Breast epithelium (tissue), 3 donors: ENCODE measurements around the gene DMD.

Experiments used
- POLR2AphosphoS5 ChIP-seq, 3 donors: sonication (generic); formaldehyde crosslinking; IDR thresholded peaks; one replicate each; pipeline ENCODE4 v1.6.1; 2017; ENCODE audit warnings: antibody characterized with exemption in 3 of 3
- TF ChIP-seq, protein P1 (sequence below), 3 donors: fragments of 450-650 bp; IDR thresholded peaks; one replicate each; pipeline ENCODE4 v1.5.1; 2016 to 2017; ENCODE audit warnings: antibody characterized with exemption in 3 of 3, mild to moderate bottlenecking in 3 of 3, moderate library complexity in 3 of 3

DNA sequence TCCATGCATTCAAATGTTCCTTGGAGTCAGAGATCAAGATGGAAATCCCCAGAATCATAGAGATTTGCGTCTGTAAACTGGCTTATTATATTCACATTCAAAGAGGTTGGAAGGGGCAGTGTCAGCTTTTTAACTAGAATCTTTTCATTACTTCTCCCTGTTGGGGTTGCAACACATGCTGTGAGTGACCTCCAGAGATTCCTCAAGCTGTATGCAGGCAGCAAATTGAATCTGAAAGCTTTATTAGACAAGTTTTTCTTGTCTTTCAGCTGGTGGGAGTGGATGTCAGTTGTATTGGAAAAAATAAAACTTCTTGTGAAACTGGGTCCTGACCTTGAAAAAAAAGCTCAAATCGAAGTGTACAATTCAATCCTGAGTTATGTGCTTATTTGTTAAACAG, 1403.0 kb downstream of the DMD start:
- no peak for TF ChIP-seq POLR2AphosphoS5 (IDR thresholded peaks at IDR 0.05)
- TF ChIP-seq, protein P1, sequence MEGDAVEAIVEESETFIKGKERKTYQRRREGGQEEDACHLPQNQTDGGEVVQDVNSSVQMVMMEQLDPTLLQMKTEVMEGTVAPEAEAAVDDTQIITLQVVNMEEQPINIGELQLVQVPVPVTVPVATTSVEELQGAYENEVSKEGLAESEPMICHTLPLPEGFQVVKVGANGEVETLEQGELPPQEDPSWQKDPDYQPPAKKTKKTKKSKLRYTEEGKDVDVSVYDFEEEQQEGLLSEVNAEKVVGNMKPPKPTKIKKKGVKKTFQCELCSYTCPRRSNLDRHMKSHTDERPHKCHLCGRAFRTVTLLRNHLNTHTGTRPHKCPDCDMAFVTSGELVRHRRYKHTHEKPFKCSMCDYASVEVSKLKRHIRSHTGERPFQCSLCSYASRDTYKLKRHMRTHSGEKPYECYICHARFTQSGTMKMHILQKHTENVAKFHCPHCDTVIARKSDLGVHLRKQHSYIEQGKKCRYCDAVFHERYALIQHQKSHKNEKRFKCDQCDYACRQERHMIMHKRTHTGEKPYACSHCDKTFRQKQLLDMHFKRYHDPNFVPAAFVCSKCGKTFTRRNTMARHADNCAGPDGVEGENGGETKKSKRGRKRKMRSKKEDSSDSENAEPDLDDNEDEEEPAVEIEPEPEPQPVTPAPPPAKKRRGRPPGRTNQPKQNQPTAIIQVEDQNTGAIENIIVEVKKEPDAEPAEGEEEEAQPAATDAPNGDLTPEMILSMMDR (IDR thresholded peaks at IDR 0.05) = no peak
